HG02610 (cell line): Measurements from ENCODE around the gene HIF3A.

Source experiments
- ATAC-seq: cut with Tn5 transposase; IDR thresholded peaks from one replicate; pipeline ENCODE4 v1.9.1; 2021; ENCODE audit warnings: mild to moderate bottlenecking, moderate library complexity; ENCODE audit not compliant: unreplicated experiment

HIF3A gene

GRCh38 chr19:46324277-46324676 is 27.4 kb downstream of the HIF3A start:
- ATAC-seq: no peak

GRCh38 chr19:46326608-46327007 is 29.8 kb downstream of the HIF3A start:
- ATAC-seq: no peak

- ATAC-seq: no peak
Measured at GRCh38 chr19:46328079-46328478, 31.2 kb downstream of the HIF3A start.

- no peak for ATAC-seq
Measured at GRCh38 chr19:46330319-46330918, 33.6 kb downstream of the HIF3A start.

- ATAC-seq: no peak
Measured at GRCh38 chr19:46337487-46337886, 40.6 kb downstream of the HIF3A start.

GRCh38 chr19:46339446-46339845 is 42.6 kb downstream of the HIF3A start:
- no peak for ATAC-seq

- no peak for ATAC-seq
Measured at GRCh38 chr19:46340051-46340659, 43.3 kb downstream of the HIF3A start.

- no peak for ATAC-seq
Measured at GRCh38 chr19:46341937-46342336, 45.1 kb downstream of the HIF3A start.

GRCh38 chr19:46344363-46344762 is 47.5 kb downstream of the HIF3A start:
- ATAC-seq: no peak

- no peak for ATAC-seq
Measured at GRCh38 chr19:46345157-46345556, 48.3 kb downstream of the HIF3A start.

- ATAC-seq: peak; percentile 54
Measured at GRCh38 chr19:46346821-46347571, 50.2 kb downstream of the HIF3A start, which contains the start of gene PPP5C. Gene PPP5C, plus strand, starts transcription at chr19:46347087. Its CDS starts 10 bp downstream, at chr19:46347097.

- ATAC-seq: no peak
Measured at GRCh38 chr19:46347572-46347883, 50.7 kb downstream of the HIF3A start.

- ATAC-seq: no peak
Measured at GRCh38 chr19:46347985-46348384, 51.1 kb downstream of the HIF3A start.

GRCh38 chr19:46349311-46349993 is 52.6 kb downstream of the HIF3A start:
- no peak for ATAC-seq

- no peak for ATAC-seq
Measured at GRCh38 chr19:46350029-46350757, 53.4 kb downstream of the HIF3A start.

GRCh38 chr19:46350758-46351159 is 53.9 kb downstream of the HIF3A start:
- ATAC-seq: no peak

GRCh38 chr19:46351241-46352041 is 54.6 kb downstream of the HIF3A start:
- no peak for ATAC-seq

- ATAC-seq: no peak
Measured at GRCh38 chr19:46353730-46354528, 57.1 kb downstream of the HIF3A start.
